HG03521 (cell line): ENCODE measurements around the gene RINL.
"Not testable (repeated sequence)": the region's sequence is repeated elsewhere in the genome, so short reads cannot be mapped to it uniquely, and the experiment has no call there.

ENCODE experiments used
- ATAC-seq: cut with Tn5 transposase; IDR thresholded peaks from one replicate; pipeline ENCODE4 v1.9.1; 2021; ENCODE audit warnings: mild to moderate bottlenecking, moderate library complexity; ENCODE audit not compliant: unreplicated experiment

Gene RINL

GRCh38 chr19:38875656-38876395 lies 2.2 kb downstream of the RINL start:
- ATAC-seq: no peak

GRCh38 chr19:38873400-38873799 lies 4.7 kb downstream of the RINL start:
- ATAC-seq: not testable (repeated sequence)

- no peak for ATAC-seq
These were observed 7.5 kb downstream of the RINL start for GRCh38 chr19:38870612-38871011.

- ATAC-seq: peak; percentile 78
These were observed 8.1 kb downstream of the RINL start for GRCh38 chr19:38869836-38870607.

GRCh38 chr19:38869160-38869835 lies 8.8 kb downstream of the RINL start:
- ATAC-seq: no peak

- ATAC-seq: no peak
These were observed 9.5 kb downstream of the RINL start for GRCh38 chr19:38868551-38868950.

- no peak for ATAC-seq
These were observed 10.8 kb downstream of the RINL start for GRCh38 chr19:38867171-38867780.

- ATAC-seq: no peak
These were observed 15.6 kb downstream of the RINL start for GRCh38 chr19:38862321-38863059.

- no peak for ATAC-seq
These were observed 16.7 kb downstream of the RINL start for GRCh38 chr19:38861368-38861767.

GRCh38 chr19:38859631-38860204 lies 18.4 kb downstream of the RINL start:
- not testable (repeated sequence) for ATAC-seq

- no peak for ATAC-seq
These were observed 21.3 kb downstream of the RINL start for GRCh38 chr19:38856813-38857212.

- not testable (repeated sequence) for ATAC-seq
These were observed 22.3 kb downstream of the RINL start for GRCh38 chr19:38855751-38856150.

- ATAC-seq: not testable (repeated sequence)
These were observed 23.1 kb downstream of the RINL start for GRCh38 chr19:38854961-38855360.

- no peak for ATAC-seq
These were observed 24.9 kb downstream of the RINL start for GRCh38 chr19:38853214-38853613.

GRCh38 chr19:38852231-38853044 lies 25.6 kb downstream of the RINL start:
- ATAC-seq: no peak

GRCh38 chr19:38851622-38852230 lies 26.3 kb downstream of the RINL start:
- peak; percentile 20 for ATAC-seq

- no peak for ATAC-seq
These were observed 27.0 kb downstream of the RINL start for GRCh38 chr19:38850976-38851621.

GRCh38 chr19:38850436-38850975 lies 27.6 kb downstream of the RINL start:
- ATAC-seq: peak; percentile 55
